ENCODE results near the gene TMC7.

The TMC7 gene

DNA sequence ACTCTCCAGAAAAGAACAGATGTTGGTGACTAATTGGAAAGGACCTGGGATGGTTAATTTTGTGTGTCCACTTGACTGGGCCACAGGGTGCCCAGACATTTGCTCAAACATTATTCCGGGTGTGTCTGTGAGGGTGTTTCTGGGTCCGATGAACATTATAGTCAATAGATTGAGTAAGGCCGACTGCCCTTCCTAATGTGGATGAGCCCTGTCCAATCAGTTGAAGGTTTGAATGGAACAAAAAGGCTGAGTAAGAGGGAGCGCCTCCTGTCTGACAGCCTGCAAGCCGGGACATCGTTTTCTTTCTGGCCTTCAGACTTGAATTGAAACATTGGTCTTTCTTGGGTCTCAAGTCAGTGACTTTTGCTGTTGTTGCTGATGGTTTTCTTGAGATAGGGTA is 107.2 kb downstream of the TMC7 start:
- H2AFZ ChIP-seq (ENCODE audit: low read length) = no peak overlapping the region
- H3K9me3 ChIP-seq (ENCODE audit: insufficient read depth, low read depth, low read length) = no peaks in the 10 kb centered on the region
- no peaks in the 10 kb centered on the region for H4K20me1 ChIP-seq (ENCODE audit: insufficient read depth, low read length, poor library complexity, severe bottlenecking)
- H3K4me1 ChIP-seq (ENCODE audit: insufficient read depth, low read length, poor library complexity, severe bottlenecking) = no peaks in the 10 kb centered on the region
- H3K9me2 ChIP-seq (replicated peaks; ENCODE audit: low read depth, low read length) = no peaks in the 10 kb centered on the region
- no peaks in the 10 kb centered on the region for H3K79me2 ChIP-seq (ENCODE audit: insufficient read depth, low read length)
- H3K4me2 ChIP-seq (ENCODE audit: low read depth, low read length, poor library complexity, severe bottlenecking) = no peak overlapping the region
- no peak overlapping the region for H3K9ac ChIP-seq (ENCODE audit: low read depth, low read length, poor library complexity, severe bottlenecking)
- no peaks in the 10 kb centered on the region for H3K36me3 ChIP-seq (ENCODE audit: insufficient read depth, low read length)
- TF ChIP-seq EZH2phosphoT487 (IDR thresholded peaks at IDR 0.05; ENCODE audit: borderline replicate concordance) = no peak
- TF ChIP-seq, protein P1, sequence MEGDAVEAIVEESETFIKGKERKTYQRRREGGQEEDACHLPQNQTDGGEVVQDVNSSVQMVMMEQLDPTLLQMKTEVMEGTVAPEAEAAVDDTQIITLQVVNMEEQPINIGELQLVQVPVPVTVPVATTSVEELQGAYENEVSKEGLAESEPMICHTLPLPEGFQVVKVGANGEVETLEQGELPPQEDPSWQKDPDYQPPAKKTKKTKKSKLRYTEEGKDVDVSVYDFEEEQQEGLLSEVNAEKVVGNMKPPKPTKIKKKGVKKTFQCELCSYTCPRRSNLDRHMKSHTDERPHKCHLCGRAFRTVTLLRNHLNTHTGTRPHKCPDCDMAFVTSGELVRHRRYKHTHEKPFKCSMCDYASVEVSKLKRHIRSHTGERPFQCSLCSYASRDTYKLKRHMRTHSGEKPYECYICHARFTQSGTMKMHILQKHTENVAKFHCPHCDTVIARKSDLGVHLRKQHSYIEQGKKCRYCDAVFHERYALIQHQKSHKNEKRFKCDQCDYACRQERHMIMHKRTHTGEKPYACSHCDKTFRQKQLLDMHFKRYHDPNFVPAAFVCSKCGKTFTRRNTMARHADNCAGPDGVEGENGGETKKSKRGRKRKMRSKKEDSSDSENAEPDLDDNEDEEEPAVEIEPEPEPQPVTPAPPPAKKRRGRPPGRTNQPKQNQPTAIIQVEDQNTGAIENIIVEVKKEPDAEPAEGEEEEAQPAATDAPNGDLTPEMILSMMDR (conservative IDR thresholded peaks at IDR 0.05; ENCODE audit: low read length) = no peak
- H3F3A ChIP-seq (ENCODE audit: low read depth) = no peaks in the 10 kb centered on the region
- H3K4me3 ChIP-seq (ENCODE audit: low read length, poor library complexity, severe bottlenecking) = no peak overlapping the region
- H3K27me3 ChIP-seq (ENCODE audit: insufficient read depth, low read length, poor library complexity, severe bottlenecking) = no peaks in the 10 kb centered on the region

DNA sequence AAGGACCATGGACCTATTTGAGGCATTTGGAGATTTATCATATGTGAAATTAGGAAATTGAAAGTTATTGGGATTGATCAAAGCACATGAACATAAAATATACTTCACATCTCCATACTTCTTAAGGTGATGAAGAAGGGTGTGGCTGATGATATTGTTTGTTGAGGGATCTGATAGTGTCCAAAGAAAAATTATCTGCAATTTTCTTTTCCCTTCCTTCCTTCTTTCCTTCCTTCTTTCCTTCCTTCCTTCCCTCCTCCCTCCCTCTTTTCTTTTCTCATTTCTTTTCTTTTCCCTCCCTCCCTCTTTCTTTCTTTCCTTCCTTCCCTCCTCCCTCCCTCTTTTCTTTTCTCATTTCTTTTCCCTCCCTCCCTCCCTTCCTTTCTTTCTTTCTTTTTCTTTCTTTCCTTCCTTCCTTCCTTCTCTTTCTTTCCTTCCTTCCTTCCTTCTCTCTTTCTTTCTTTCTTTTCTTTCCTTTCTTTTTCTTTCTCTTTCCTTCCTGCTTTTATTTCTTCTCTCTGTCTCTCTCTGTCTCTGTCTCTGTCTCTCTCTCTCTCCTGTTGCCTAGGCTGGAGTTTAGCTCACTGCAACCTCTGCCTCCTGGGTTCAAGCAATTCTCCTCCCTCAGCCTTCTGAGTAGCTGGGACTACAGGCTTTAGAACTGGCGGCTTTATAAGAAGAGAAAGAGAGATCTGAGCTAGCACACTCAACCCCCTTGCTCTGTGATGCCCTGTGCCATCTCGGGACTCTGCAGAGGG is 109.1 kb downstream of the TMC7 start:
- TF ChIP-seq, protein P1 (conservative IDR thresholded peaks at IDR 0.05; ENCODE audit: low read length) = no peak
- no peak for TF ChIP-seq EZH2phosphoT487 (IDR thresholded peaks at IDR 0.05; ENCODE audit: borderline replicate concordance)
- no peak overlapping the region for H3K4me3 ChIP-seq (ENCODE audit: low read length, poor library complexity, severe bottlenecking)
- no peak overlapping the region for H3K4me2 ChIP-seq (ENCODE audit: low read depth, low read length, poor library complexity, severe bottlenecking)
- no peaks in the 10 kb centered on the region for H3F3A ChIP-seq (ENCODE audit: low read depth)
- no peaks in the 10 kb centered on the region for H4K20me1 ChIP-seq (ENCODE audit: insufficient read depth, low read length, poor library complexity, severe bottlenecking)
- no peaks in the 10 kb centered on the region for H3K36me3 ChIP-seq (ENCODE audit: insufficient read depth, low read length)
- no peaks in the 10 kb centered on the region for H3K4me1 ChIP-seq (ENCODE audit: insufficient read depth, low read length, poor library complexity, severe bottlenecking)
- no peaks in the 10 kb centered on the region for H3K9me2 ChIP-seq (replicated peaks; ENCODE audit: low read depth, low read length)
- no peaks in the 10 kb centered on the region for H3K79me2 ChIP-seq (ENCODE audit: insufficient read depth, low read length)
- H3K9me3 ChIP-seq (ENCODE audit: insufficient read depth, low read depth, low read length) = no peaks in the 10 kb centered on the region
- no peak overlapping the region for H2AFZ ChIP-seq (ENCODE audit: low read length)
- no peak overlapping the region for H3K9ac ChIP-seq (ENCODE audit: low read depth, low read length, poor library complexity, severe bottlenecking)
- no peaks in the 10 kb centered on the region for H3K27me3 ChIP-seq (ENCODE audit: insufficient read depth, low read length, poor library complexity, severe bottlenecking)

DNA sequence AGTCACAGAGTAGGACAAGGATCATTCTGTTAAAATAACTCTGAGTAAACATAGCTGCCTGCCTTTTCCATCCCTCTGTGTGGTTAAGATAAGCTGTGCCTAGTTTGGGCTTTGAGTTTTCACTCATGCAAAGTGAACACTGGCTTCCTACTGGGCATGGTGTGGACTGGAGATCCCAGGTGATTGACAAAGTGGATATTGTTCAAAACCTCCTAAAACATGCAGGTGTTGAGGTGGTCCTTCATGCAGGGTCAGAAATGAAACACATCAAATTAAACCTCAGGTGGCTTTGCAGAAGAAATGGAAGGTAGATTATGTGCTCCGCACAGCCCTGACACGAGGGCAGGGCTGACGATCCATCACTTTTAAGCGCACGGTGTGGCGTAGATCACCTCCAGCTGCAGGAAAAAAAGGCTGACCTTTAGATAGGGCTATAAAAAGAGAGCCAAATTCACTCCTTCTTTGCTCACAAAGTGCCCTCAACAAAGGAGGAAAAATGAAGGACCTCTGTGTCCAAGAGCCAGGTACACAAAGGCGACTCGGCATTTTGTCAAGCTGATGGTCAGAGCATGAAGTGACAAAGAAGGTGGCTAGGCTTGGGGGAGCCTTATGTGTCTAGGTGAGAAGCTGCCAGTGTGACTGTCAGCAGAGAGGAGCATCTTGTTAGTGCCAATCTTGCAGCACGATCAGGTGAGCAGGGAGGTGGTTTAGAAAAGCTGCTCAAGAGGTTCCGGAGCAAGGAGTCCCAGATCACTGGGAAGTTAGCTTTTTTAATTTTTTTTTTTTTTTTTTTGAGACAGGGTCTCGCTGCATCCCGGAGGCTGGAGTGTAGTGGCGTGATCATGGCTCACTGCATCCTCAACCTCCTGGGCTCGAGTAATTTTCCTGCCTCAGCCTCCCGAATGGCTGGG is 110.2 kb downstream of the TMC7 start:
- no peak overlapping the region for H3K4me2 ChIP-seq (ENCODE audit: low read depth, low read length, poor library complexity, severe bottlenecking)
- no peak overlapping the region for H2AFZ ChIP-seq (ENCODE audit: low read length)
- no peak overlapping the region for H3K9ac ChIP-seq (ENCODE audit: low read depth, low read length, poor library complexity, severe bottlenecking)

More for the DNA sequence above, 110.2 kb downstream of the TMC7 start:
- TF ChIP-seq, protein P1 (conservative IDR thresholded peaks at IDR 0.05; ENCODE audit: low read length) = no peak
- TF ChIP-seq EZH2phosphoT487 (IDR thresholded peaks at IDR 0.05; ENCODE audit: borderline replicate concordance) = no peak
- Histone ChIP-seq H3K4me3 (ENCODE audit: low read length, poor library complexity, severe bottlenecking) (no peak overlapping the region), H3K27me3 (ENCODE audit: insufficient read depth, low read length, poor library complexity, severe bottlenecking) (no peaks in the 10 kb centered on the region), H3F3A (ENCODE audit: low read depth) (no peaks in the 10 kb centered on the region), H3K79me2 (ENCODE audit: insufficient read depth, low read length) (no peaks in the 10 kb centered on the region), H3K9me2 (replicated peaks; ENCODE audit: low read depth, low read length) (no peaks in the 10 kb centered on the region), H4K20me1 (ENCODE audit: insufficient read depth, low read length, poor library complexity, severe bottlenecking) (no peaks in the 10 kb centered on the region), H3K9me3 (ENCODE audit: insufficient read depth, low read depth, low read length) (no peaks in the 10 kb centered on the region), H3K36me3 (ENCODE audit: insufficient read depth, low read length) (no peaks in the 10 kb centered on the region), H3K4me1 (ENCODE audit: insufficient read depth, low read length, poor library complexity, severe bottlenecking) (no peaks in the 10 kb centered on the region)

All from Loucy (cell line).